Loucy (cell line): ENCODE results near the gene ALG13.

Experiments
- H2AFZ ChIP-seq: fragments of 200-600 bp; sonication (generic); 2 replicates; pipeline ENCODE4 v1.6.0; 2016; ENCODE audit warnings: antibody characterized with exemption, mild to moderate bottlenecking, low read length, moderate library complexity
- H3F3A ChIP-seq: fragments of 200-600 bp; 2 replicates; pipeline ENCODE4 v1.6.0; 2016; ENCODE audit warnings: antibody characterized with exemption, low read depth, mild to moderate bottlenecking
- H3K27me3 ChIP-seq: fragments of 200-600 bp; sonication (generic); 2 replicates; pipeline ENCODE4 v1.6.1; 2014; ENCODE audit warnings: low read length, mild to moderate bottlenecking; ENCODE audit not compliant: insufficient read depth, poor library complexity, severe bottlenecking
- H3K36me3 ChIP-seq: fragments of 200-600 bp; sonication (generic); 2 replicates; pipeline ENCODE4 v1.6.1; 2016; ENCODE audit warnings: low read length; ENCODE audit not compliant: insufficient read depth
- H3K4me1 ChIP-seq: fragments of 200-600 bp; sonication (generic); 2 replicates; pipeline ENCODE4 v1.5.1; 2014; ENCODE audit warnings: low read length, mild to moderate bottlenecking; ENCODE audit not compliant: insufficient read depth, poor library complexity, severe bottlenecking
- H3K4me2 ChIP-seq: fragments of 200-600 bp; sonication (generic); 2 replicates; pipeline ENCODE4 v1.6.0; 2014; ENCODE audit warnings: antibody characterized with exemption, low read length, low read depth, mild to moderate bottlenecking; ENCODE audit not compliant: poor library complexity, severe bottlenecking
- H3K4me3 ChIP-seq: fragments of 200-600 bp; sonication (generic); 2 replicates; pipeline ENCODE4 v1.5.1; 2014; ENCODE audit warnings: low read length, mild to moderate bottlenecking, mixed read lengths; ENCODE audit not compliant: poor library complexity, severe bottlenecking
- H3K79me2 ChIP-seq: fragments of 200-600 bp; sonication (generic); 2 replicates; pipeline ENCODE4 v1.6.1; 2014; ENCODE audit warnings: low read length; ENCODE audit not compliant: insufficient read depth
- H3K9ac ChIP-seq: fragments of 200-600 bp; sonication (generic); 2 replicates; pipeline ENCODE4 v1.6.0; 2014; ENCODE audit warnings: mild to moderate bottlenecking, low read depth, low read length, moderate library complexity; ENCODE audit not compliant: poor library complexity, severe bottlenecking
- H3K9me2 ChIP-seq: fragments of 200-600 bp; sonication (generic); replicated peaks from 2 replicates; pipeline ENCODE4 v1.6.1; 2016; ENCODE audit warnings: low read depth, low read length, mixed read lengths
- H3K9me3 ChIP-seq: fragments of 200-600 bp; sonication (generic); 2 replicates; pipeline ENCODE4 v1.6.1; 2014; ENCODE audit warnings: mild to moderate bottlenecking, antibody characterized with exemption, low read length, low read depth; ENCODE audit not compliant: insufficient read depth
- H4K20me1 ChIP-seq: fragments of 200-600 bp; sonication (generic); 2 replicates; pipeline ENCODE4 v1.6.0; 2014; ENCODE audit warnings: antibody characterized with exemption, low read length, mild to moderate bottlenecking; ENCODE audit not compliant: insufficient read depth, poor library complexity, severe bottlenecking
- CTCF ChIP-seq: fragments of 200-600 bp; sonication (generic); conservative IDR thresholded peaks from 2 replicates; pipeline ENCODE4 v1.5.1; 2014; ENCODE audit warnings: mild to moderate bottlenecking, antibody characterized with exemption, low read length
- EZH2phosphoT487 ChIP-seq: fragments of 200-600 bp; IDR thresholded peaks from 2 replicates; pipeline ENCODE4 v1.6.1; 2018; ENCODE audit warnings: antibody characterized with exemption, mild to moderate bottlenecking, moderate library complexity, borderline replicate concordance

The ALG13 gene

GRCh38 chrX:111650845-111651244 lies 30.1 kb upstream of the ALG13 start:
- TF ChIP-seq EZH2phosphoT487 (no peak), CTCF (no peak)
- no peak overlapping the region for H3K4me3 ChIP-seq
- no peaks in the 10 kb centered on the region for H3F3A ChIP-seq
- no peaks in the 10 kb centered on the region for H4K20me1 ChIP-seq
- no peak overlapping the region for H2AFZ ChIP-seq
- H3K4me1 ChIP-seq, result no peaks in the 10 kb centered on the region
- no peaks in the 10 kb centered on the region for H3K27me3 ChIP-seq
- H3K4me2 ChIP-seq, result no peak overlapping the region
- no peaks in the 10 kb centered on the region for H3K9me2 ChIP-seq
- H3K79me2 ChIP-seq, result no peaks in the 10 kb centered on the region
- no peak overlapping the region for H3K9ac ChIP-seq
- H3K36me3 ChIP-seq, result no peaks in the 10 kb centered on the region
- H3K9me3 ChIP-seq, result no peaks in the 10 kb centered on the region

GRCh38 chrX:111652719-111653118 lies 28.3 kb upstream of the ALG13 start:
- Histone ChIP-seq H3K36me3 (no peaks in the 10 kb centered on the region), H3K9me3 (no peaks in the 10 kb centered on the region), H3K9ac (no peak overlapping the region), H3K4me2 (no peak overlapping the region), H3K9me2 (no peaks in the 10 kb centered on the region), H2AFZ (no peak overlapping the region), H3K27me3 (no peaks in the 10 kb centered on the region), H3K4me3 (no peak overlapping the region), H4K20me1 (no peaks in the 10 kb centered on the region), H3K79me2 (no peaks in the 10 kb centered on the region), H3F3A (no peaks in the 10 kb centered on the region), H3K4me1 (no peaks in the 10 kb centered on the region)
- TF ChIP-seq CTCF, result no peak; the same call in 1 of the 2 replicates
- no peak for TF ChIP-seq EZH2phosphoT487

- no peaks in the 10 kb centered on the region for H3F3A ChIP-seq
These were observed 19.7 kb upstream of the ALG13 start for GRCh38 chrX:111661241-111661640.

More at GRCh38 chrX:111661241-111661640, 19.7 kb upstream of the ALG13 start:
- H4K20me1 ChIP-seq, result no peaks in the 10 kb centered on the region
- no peaks in the 10 kb centered on the region for H3K9me2 ChIP-seq
- H3K36me3 ChIP-seq, result no peaks in the 10 kb centered on the region
- H3K9me3 ChIP-seq, result no peaks in the 10 kb centered on the region
- TF ChIP-seq EZH2phosphoT487, result no peak
- TF ChIP-seq CTCF, result no peak
- no peaks in the 10 kb centered on the region for H3K79me2 ChIP-seq
- H3K27me3 ChIP-seq, result no peaks in the 10 kb centered on the region
- H3K9ac ChIP-seq, result no peak overlapping the region
- no peak overlapping the region for H2AFZ ChIP-seq
- no peak overlapping the region for H3K4me3 ChIP-seq
- no peak overlapping the region for H3K4me2 ChIP-seq
- H3K4me1 ChIP-seq, result no peaks in the 10 kb centered on the region
